Esophagus squamous epithelium (tissue), 4 donors: ENCODE data around the gene KIF5C.

Experiments used
- POLR2A ChIP-seq, 4 donors: fragments of 450-650 bp; IDR thresholded peaks; one replicate each; pipeline ENCODE4 v1.6.1; 2017; ENCODE audit warnings: antibody characterized with exemption in 4 of 4, mild to moderate bottlenecking in 4 of 4, moderate library complexity in 3 of 4
- TF ChIP-seq, protein P1 (sequence below), 6 experiments: fragments of 450-650 bp in 4 of 6; fragments of 200-600 bp in 2 of 6; sonication (generic) in 2 of 6; IDR thresholded peaks; one replicate each; pipeline ENCODE4 v1.5.1; 2016 to 2019; ENCODE audit warnings: antibody characterized with exemption in 6 of 6, mild to moderate bottlenecking in 4 of 6, moderate library complexity in 4 of 6

DNA sequence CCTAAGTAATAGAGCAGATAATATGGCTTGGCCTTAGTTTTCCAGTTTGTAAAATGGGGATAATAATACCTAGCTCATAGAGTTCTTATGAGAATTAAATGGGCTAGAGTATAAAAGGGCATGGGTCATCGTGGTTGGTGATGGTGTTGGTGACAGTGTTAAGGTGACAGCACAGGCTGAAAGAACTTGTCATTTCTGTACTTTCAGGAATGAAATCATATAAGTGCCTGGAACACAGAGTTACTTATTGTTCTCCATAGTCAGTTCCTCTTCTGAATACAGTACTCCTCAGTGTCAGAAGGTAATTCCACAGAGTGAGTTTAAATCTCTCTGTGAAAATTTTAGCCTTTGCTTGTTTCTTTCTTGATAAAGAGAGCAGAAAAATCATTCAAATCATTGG, 42.4 kb downstream of the KIF5C start:
- TF ChIP-seq, protein P1, sequence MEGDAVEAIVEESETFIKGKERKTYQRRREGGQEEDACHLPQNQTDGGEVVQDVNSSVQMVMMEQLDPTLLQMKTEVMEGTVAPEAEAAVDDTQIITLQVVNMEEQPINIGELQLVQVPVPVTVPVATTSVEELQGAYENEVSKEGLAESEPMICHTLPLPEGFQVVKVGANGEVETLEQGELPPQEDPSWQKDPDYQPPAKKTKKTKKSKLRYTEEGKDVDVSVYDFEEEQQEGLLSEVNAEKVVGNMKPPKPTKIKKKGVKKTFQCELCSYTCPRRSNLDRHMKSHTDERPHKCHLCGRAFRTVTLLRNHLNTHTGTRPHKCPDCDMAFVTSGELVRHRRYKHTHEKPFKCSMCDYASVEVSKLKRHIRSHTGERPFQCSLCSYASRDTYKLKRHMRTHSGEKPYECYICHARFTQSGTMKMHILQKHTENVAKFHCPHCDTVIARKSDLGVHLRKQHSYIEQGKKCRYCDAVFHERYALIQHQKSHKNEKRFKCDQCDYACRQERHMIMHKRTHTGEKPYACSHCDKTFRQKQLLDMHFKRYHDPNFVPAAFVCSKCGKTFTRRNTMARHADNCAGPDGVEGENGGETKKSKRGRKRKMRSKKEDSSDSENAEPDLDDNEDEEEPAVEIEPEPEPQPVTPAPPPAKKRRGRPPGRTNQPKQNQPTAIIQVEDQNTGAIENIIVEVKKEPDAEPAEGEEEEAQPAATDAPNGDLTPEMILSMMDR (IDR thresholded peaks at IDR 0.05): no peak
- no peak for TF ChIP-seq POLR2A (IDR thresholded peaks at IDR 0.05)
